GM21786 (cell line): ENCODE data around the gene SCUBE2.

Source experiments
- ATAC-seq: cut with Tn5 transposase; IDR thresholded peaks from one replicate; pipeline ENCODE4 v1.9.1; 2021; ENCODE audit not compliant: unreplicated experiment

SCUBE2 gene

GRCh38 chr11:9076046-9076445 lies 15.4 kb downstream of the SCUBE2 start:
- ATAC-seq = no peak

- no peak for ATAC-seq
Measured at GRCh38 chr11:9075556-9075955, 15.8 kb downstream of the SCUBE2 start.

DNA sequence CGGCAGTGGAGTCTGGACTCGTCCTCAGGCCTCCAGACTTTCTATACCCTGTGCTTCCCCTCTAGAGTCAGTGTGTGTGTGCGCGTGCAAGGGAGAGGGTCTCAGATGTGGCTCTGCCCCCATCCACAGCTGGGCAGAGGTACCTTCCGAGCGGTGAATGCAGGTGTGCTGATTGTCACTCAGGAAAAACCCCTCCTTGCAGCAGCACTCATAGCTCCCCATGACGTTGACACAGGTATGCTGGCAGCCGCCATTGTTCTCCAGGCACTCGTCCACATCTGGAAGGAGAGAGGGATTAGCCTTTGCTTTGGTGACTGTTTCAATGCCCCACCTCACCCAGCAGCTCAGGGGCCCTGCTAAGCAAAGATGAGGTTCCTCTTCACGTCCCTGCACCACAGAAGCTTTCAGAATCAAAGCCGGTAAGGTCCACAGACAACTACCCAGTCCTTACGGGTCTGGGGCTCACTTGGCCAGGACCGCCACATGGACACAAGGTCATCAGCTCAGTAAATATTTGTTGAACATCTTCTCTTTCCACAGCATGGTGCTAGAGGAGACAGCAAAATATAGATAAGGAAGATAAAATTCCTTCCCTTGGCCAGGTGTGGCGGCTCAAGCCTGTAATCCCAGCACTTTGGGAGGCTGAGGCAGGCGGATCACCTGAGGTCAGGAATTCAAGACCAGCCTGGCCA lies 16.9 kb downstream of the SCUBE2 start:
- ATAC-seq = no peak

DNA sequence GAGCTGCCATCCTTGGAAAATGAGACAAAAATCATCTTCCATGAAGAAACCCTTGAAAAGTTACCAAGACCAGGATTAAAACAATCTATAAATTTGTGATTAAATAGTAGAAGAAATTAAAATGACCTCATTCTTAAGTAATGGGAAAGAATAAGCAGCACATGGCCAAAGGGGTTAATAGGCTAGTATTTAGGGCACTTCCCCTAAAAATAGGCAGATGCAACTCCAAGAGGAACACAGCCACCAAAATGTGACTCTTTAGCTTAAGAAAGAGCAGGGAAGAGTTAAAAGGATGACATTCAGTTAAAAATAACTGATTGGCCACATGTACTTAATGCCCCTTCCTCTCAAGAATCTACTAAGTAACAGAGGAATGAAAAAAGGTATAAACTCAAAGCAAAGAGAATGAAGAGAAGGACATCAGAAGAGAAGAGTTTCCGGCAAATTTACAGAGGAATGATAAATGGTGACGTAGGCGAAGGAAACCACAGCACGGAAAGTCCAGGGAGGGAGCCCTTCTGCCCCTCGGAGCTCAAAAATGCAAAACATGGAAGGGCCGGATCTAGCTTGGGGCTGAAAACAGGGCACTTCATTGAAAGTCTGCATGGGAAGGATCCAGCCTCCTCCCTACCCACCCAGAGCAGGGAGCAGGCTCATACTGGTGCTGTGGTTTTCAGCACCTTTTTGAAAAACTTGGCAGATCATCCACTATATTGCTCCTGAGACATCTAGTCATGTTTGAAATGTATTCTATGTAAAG lies 17.8 kb downstream of the SCUBE2 start:
- ATAC-seq = no peak

GRCh38 chr11:9072626-9073176 lies 18.7 kb downstream of the SCUBE2 start:
- no peak for ATAC-seq

- ATAC-seq = no peak
Measured at GRCh38 chr11:9071692-9072091, 19.7 kb downstream of the SCUBE2 start.

DNA sequence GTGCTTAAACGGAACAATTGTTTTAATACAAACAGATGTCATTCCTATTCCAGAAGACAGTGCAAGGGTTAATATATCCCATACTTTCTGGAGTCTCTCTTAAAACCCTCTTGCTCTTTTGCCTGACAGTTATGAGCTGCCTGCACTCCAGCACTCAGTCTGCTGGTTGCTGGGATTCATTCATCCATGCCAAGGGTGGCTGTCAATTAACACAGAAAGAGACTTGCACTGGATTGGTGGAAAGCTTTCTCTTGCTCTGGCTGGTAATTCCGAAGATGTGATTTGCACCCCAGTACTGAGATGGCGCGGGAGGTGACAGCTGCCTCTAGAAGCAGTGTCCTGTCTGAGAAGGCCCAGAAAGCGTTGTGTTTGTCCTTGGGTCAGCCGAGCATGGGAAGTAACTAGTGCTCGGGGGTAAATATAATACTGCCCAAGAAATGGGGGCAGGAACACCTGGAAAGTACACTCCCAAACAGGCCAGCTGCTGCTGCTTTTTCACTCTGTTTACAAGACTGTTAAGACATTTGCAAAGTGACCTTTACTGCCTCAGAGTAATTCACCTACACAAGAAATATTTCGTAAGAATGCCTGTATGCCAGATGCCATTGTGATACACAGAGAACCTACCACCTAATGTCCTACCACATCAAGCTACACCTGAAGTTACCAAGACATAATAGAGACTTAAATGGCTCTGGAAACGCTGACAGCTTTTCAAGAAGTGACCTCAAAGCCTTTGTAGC lies 20.5 kb downstream of the SCUBE2 start:
- ATAC-seq = no peak

- no peak for ATAC-seq
Measured at GRCh38 chr11:9069862-9070470, 21.4 kb downstream of the SCUBE2 start.

GRCh38 chr11:9069256-9069655 lies 22.1 kb downstream of the SCUBE2 start:
- no peak for ATAC-seq

GRCh38 chr11:9066433-9066925 lies 24.9 kb downstream of the SCUBE2 start:
- ATAC-seq = no peak

GRCh38 chr11:9065607-9066432 lies 25.6 kb downstream of the SCUBE2 start:
- no peak for ATAC-seq

- ATAC-seq = no peak
Measured at GRCh38 chr11:9061807-9062206, 29.6 kb downstream of the SCUBE2 start.

DNA sequence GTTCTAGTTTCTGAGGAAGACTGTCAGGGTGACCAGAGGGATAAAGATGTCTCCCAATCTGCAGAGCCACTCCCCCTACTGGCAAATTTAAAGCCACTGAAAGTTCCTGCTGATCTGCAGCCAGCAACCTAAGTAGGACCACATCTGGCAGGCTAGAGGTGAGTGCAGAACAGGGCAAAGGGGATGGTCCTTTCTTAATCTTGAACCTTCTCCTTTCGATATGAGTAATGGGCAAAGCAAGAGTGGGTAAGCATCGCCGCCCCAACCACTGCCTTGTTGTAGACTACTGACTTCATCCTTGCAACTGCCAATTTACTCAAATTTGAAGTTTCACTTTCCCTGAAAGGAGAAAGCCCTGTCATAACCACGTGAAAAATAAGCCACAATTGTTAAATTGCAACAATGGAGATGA lies 30.7 kb downstream of the SCUBE2 start:
- ATAC-seq = peak; percentile 98

- no peak for ATAC-seq
Measured at GRCh38 chr11:9059406-9059805, 32.0 kb downstream of the SCUBE2 start.

DNA sequence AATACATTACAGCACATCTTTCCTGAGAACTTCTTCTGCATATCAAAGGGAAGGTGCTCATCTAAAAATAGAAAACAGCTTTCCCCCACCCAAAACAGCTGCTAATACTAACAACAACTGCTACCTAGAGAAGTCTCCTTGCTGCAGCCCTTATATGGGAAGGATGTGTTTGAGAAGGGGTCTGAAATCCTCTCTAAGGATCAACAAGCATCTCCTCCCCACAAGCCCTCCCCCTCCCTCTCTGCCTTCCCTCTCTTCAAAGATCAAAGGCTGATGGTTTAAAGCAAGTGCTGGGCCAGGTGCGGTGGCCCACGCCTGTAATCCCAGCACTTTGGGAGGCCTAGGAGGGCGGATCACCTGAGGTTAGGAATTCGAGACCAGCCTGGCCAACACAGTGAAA lies 33.5 kb downstream of the SCUBE2 start:
- no peak for ATAC-seq

DNA sequence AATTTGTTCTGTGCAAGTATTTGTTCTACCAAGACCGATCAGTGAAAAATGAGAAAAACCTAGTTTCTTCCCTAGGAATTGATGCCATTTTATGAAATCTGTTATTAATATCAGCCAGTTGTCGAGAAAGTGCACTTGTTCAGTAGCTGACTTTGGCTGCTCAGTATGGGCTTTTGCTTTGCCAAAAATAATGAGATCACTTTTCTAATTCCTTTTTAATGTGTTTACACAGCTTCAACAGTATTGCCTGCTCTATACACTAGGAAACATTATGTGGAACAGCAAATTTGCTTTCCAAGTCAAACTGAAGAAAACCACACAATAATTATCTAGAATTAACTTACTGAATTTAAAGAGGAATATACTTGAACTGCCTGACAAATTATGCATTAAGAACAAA lies 34.4 kb downstream of the SCUBE2 start:
- ATAC-seq = no peak

DNA sequence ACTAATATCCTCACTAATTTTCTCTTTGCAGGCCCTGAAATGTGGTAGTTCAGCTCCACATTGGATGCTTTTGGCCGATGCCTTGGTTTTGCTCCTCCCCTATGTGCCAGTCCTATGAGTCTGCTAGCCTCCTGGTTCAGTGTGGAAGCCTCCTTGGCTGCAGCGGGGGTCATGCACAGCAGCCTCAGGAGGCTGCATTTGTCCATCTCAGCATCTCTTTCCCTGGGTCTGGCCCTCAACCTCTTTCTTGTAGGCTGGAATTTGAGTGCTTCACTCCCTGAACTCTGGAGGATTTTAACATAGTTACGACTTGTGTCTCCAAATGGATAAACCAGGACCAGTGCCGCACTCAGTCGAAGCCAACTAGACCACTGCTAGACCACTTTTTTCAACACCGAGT lies 34.9 kb downstream of the SCUBE2 start:
- no peak for ATAC-seq

DNA sequence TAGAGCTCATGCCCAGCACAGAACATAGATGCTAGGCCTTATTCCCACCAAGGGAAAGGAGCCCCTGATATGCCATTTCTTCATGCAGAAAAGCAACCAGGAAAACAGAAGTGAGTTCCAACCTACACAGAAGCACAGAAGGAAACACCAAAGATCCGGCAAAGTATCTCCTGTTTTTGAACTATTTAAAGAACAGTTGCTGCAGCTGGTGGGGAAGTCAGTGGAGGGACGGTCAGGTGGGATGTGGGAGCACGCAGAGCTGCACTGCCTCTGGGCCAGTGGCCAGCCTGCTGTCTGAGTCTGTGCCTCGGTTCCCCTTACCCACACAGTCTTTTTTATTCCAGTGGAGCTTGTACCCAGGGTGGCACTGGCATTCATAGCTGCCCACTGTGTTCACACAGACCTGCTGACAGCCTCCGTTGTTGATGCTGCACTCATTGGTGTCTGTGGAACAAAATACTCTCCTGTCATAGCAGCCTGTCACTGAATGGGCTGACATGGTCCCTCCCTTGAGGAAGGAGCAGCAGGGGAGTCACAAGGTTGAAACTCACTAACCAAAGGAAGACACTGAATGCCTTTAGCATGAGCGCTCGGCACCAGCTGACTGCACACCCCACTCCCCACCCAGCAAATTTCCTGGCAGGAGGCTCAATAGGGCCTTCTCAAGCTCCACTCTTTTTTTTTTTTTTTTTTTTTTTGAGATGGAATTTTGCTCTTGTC lies 37.9 kb downstream of the SCUBE2 start:
- no peak for ATAC-seq

- ATAC-seq = no peak
Measured at GRCh38 chr11:9052316-9052715, 39.1 kb downstream of the SCUBE2 start.

GRCh38 chr11:9049959-9050358 lies 41.4 kb downstream of the SCUBE2 start:
- no peak for ATAC-seq
